T-helper 2 cell treated with Interferon-gamma antibody and Interleukin-4, amounts not matched to agents 5 μg/mL and 100 μg/mL, for 36 hours (primary cell): ENCODE measurements around the gene LRRC3.
"Not testable (repeated sequence)": the region's sequence is repeated elsewhere in the genome, so short reads cannot be mapped to it uniquely, and the experiment has no call there.

Experiments
- DNase-seq: peaks from one replicate; pipeline ENCODE4 v3.0.0; 2021; ENCODE audit warnings: low spot score
- H3K27ac Mint-ChIP-seq: one replicate; pipeline ENCODE4 v1.8.0; 2021; ENCODE audit warnings: mild to moderate bottlenecking, mixed read lengths
- H3K27me3 Mint-ChIP-seq: one replicate; pipeline ENCODE4 v1.8.0; 2021; ENCODE audit warnings: low read depth, mixed read lengths
- H3K36me3 Mint-ChIP-seq: one replicate; pipeline ENCODE4 v1.8.0; 2021; ENCODE audit warnings: low read depth, mixed read lengths
- H3K4me1 Mint-ChIP-seq: one replicate; pipeline ENCODE4 v1.8.0; 2021; ENCODE audit warnings: low read depth, mixed read lengths
- H3K4me3 Mint-ChIP-seq: one replicate; pipeline ENCODE4 v1.8.0; 2022; ENCODE audit warnings: mild to moderate bottlenecking, moderate library complexity, mixed read lengths
- H3K9me3 Mint-ChIP-seq: one replicate; pipeline ENCODE4 v1.8.0; 2021; ENCODE audit warnings: mixed read lengths

Gene LRRC3

GRCh38 chr21:44503006-44503889, 47.9 kb downstream of the LRRC3 start:
- H3K27ac Mint-ChIP-seq, H3K4me1 Mint-ChIP-seq, DNase-seq, H3K27me3 Mint-ChIP-seq, H3K4me3 Mint-ChIP-seq, H3K9me3 Mint-ChIP-seq, H3K36me3 Mint-ChIP-seq: not testable (repeated sequence)

- Mint-ChIP-seq H3K27ac (peak overlapping the region; percentile 15), H3K27me3 (no peaks in the 10 kb centered on the region), H3K9me3 (no peaks in the 10 kb centered on the region), H3K4me3 (no peak overlapping the region), H3K4me1 (no peaks in the 10 kb centered on the region), H3K36me3 (no peaks in the 10 kb centered on the region)
- DNase-seq, result no peak
These were observed 48.6 kb downstream of the LRRC3 start for GRCh38 chr21:44503901-44504399.

GRCh38 chr21:44505673-44506278, 50.5 kb downstream of the LRRC3 start:
- H3K4me3 Mint-ChIP-seq, result no peak overlapping the region
- H3K9me3 Mint-ChIP-seq, result no peaks in the 10 kb centered on the region
- no peaks in the 10 kb centered on the region for H3K36me3 Mint-ChIP-seq
- H3K27ac Mint-ChIP-seq, result no peak overlapping the region
- H3K4me1 Mint-ChIP-seq, result no peaks in the 10 kb centered on the region
- no peak for DNase-seq
- H3K27me3 Mint-ChIP-seq, result no peaks in the 10 kb centered on the region

- H3K27ac Mint-ChIP-seq, result no peak overlapping the region
- H3K36me3 Mint-ChIP-seq, result no peaks in the 10 kb centered on the region
- H3K9me3 Mint-ChIP-seq, result no peaks in the 10 kb centered on the region
- no peak for DNase-seq
- no peaks in the 10 kb centered on the region for H3K4me1 Mint-ChIP-seq
- H3K4me3 Mint-ChIP-seq, result no peak overlapping the region
- H3K27me3 Mint-ChIP-seq, result no peaks in the 10 kb centered on the region
These were observed 51.3 kb downstream of the LRRC3 start for GRCh38 chr21:44506279-44507255.

- H3K9me3 Mint-ChIP-seq, result no peaks in the 10 kb centered on the region
- H3K27ac Mint-ChIP-seq, result no peak overlapping the region
- DNase-seq, result no peak
- H3K4me3 Mint-ChIP-seq, result no peak overlapping the region
- H3K27me3 Mint-ChIP-seq, result no peaks in the 10 kb centered on the region
- no peaks in the 10 kb centered on the region for H3K4me1 Mint-ChIP-seq
- H3K36me3 Mint-ChIP-seq, result no peaks in the 10 kb centered on the region
These were observed 52.5 kb downstream of the LRRC3 start for GRCh38 chr21:44507673-44508425.

- Mint-ChIP-seq H3K27me3 (no peaks in the 10 kb centered on the region), H3K27ac (no peak overlapping the region), H3K4me1 (no peaks in the 10 kb centered on the region), H3K9me3 (no peaks in the 10 kb centered on the region), H3K36me3 (no peaks in the 10 kb centered on the region), H3K4me3 (no peak overlapping the region)
- DNase-seq, result no peak
These were observed 53.1 kb downstream of the LRRC3 start for GRCh38 chr21:44508426-44508710.

GRCh38 chr21:44508711-44509445, 53.6 kb downstream of the LRRC3 start:
- Mint-ChIP-seq H3K9me3 (no peaks in the 10 kb centered on the region), H3K27ac (no peak overlapping the region), H3K36me3 (no peaks in the 10 kb centered on the region), H3K4me3 (no peak overlapping the region), H3K27me3 (no peaks in the 10 kb centered on the region), H3K4me1 (no peaks in the 10 kb centered on the region)
- DNase-seq, result no peak

GRCh38 chr21:44509539-44509938, 54.2 kb downstream of the LRRC3 start:
- no peak for DNase-seq
- H3K4me3 Mint-ChIP-seq, result no peak overlapping the region
- H3K27ac Mint-ChIP-seq, result no peak overlapping the region

GRCh38 chr21:44510109-44510507, 54.8 kb downstream of the LRRC3 start:
- H3K27ac Mint-ChIP-seq, result no peak overlapping the region
- DNase-seq, result no peak
- H3K4me3 Mint-ChIP-seq, result no peak overlapping the region
- H3K36me3 Mint-ChIP-seq, result no peaks in the 10 kb centered on the region
- no peaks in the 10 kb centered on the region for H3K4me1 Mint-ChIP-seq
- H3K9me3 Mint-ChIP-seq, result no peaks in the 10 kb centered on the region
- no peaks in the 10 kb centered on the region for H3K27me3 Mint-ChIP-seq

More at GRCh38 chr21:44509539-44509938, 54.2 kb downstream of the LRRC3 start:
- Mint-ChIP-seq H3K27me3 (no peaks in the 10 kb centered on the region), H3K4me1 (no peaks in the 10 kb centered on the region), H3K36me3 (no peaks in the 10 kb centered on the region), H3K9me3 (no peaks in the 10 kb centered on the region)

GRCh38 chr21:44510508-44511218, 55.4 kb downstream of the LRRC3 start:
- H3K9me3 Mint-ChIP-seq, result no peaks in the 10 kb centered on the region
- peak; percentile 59 for DNase-seq

GRCh38 chr21:44511219-44511937, 56.1 kb downstream of the LRRC3 start:
- Mint-ChIP-seq H3K36me3 (no peaks in the 10 kb centered on the region), H3K9me3 (no peaks in the 10 kb centered on the region)

More at GRCh38 chr21:44510508-44511218, 55.4 kb downstream of the LRRC3 start:
- no peaks in the 10 kb centered on the region for H3K27me3 Mint-ChIP-seq
- H3K4me3 Mint-ChIP-seq, result no peak overlapping the region
- no peak overlapping the region for H3K27ac Mint-ChIP-seq
- no peaks in the 10 kb centered on the region for H3K36me3 Mint-ChIP-seq
- no peaks in the 10 kb centered on the region for H3K4me1 Mint-ChIP-seq

More at GRCh38 chr21:44511219-44511937, 56.1 kb downstream of the LRRC3 start:
- Mint-ChIP-seq H3K27ac (no peak overlapping the region), H3K4me1 (no peaks in the 10 kb centered on the region), H3K27me3 (no peaks in the 10 kb centered on the region), H3K4me3 (no peak overlapping the region)
- DNase-seq, result no peak
